ENCODE measurements around the gene CDT1.

The CDT1 gene

GRCh38 chr16:88781140-88782077, 22.2 kb upstream of the CDT1 start:
- Histone ChIP-seq H3K36me3 (ENCODE audit: control insufficient read depth in 4 of 4, insufficient read depth in 4 of 4, low read length in 3 of 4) (peaks cover 0 to 27% (median 5%) of the 10 kb centered on the region in 4 experiments), H3K4me3 (ENCODE audit: control insufficient read depth in 1 of 7, extremely low read depth in 1 of 7, insufficient read depth in 4 of 7, low read depth in 2 of 7, low read length in 6 of 7) (peak overlapping the region in 4 of 7 experiments; percentile 46 to 88 (median 66)), H3K4me1 (ENCODE audit: control extremely low read depth in 1 of 4, control insufficient read depth in 4 of 4, insufficient read depth in 4 of 4, low read length in 3 of 4) (peaks cover 0 to 81% (median 77%) of the 10 kb centered on the region in 4 experiments), H3K9me3 (ENCODE audit: control extremely low read depth in 1 of 5, control insufficient read depth in 4 of 5, insufficient read depth in 2 of 5, low read depth in 1 of 5, low read length in 4 of 5) (no peaks in the 10 kb centered on the region), H3K27me3 (replicated peaks in 2 of 5; ENCODE audit: control insufficient read depth in 4 of 5, insufficient read depth in 5 of 5, low read length in 4 of 5) (no peaks in the 10 kb centered on the region), H3K27ac (ENCODE audit: insufficient read depth in 1 of 2, low read depth in 1 of 2, low read length in 2 of 2, poor library complexity in 1 of 2, severe bottlenecking in 2 of 2) (peak overlapping the region in 1 of 2 experiments; percentile 82)
- POLR2A ChIA-PET, result interaction anchor here (0.7 to 4.2 kb wide), 7 partner anchors 8 to 44 kb away, joined by 3 to 24 read pairs (median 4); no protein-coding TSS in a partner anchor
- CTCF ChIA-PET, result interaction anchor here (1.1 to 10.2 kb wide), 10 partner anchors 8 to 435 kb away, joined by 3 to 81 read pairs (median 11); partner anchors contain the start of genes GALNS and TRAPPC2L
- peak in 2 of 3 donors; percentile 64 to 78 for DNase-seq
- WGBS (ENCODE audit: insufficient coverage), result 18% methylated on average over 24 of the region's 28 CpGs

- Histone ChIP-seq H3K9me3 (ENCODE audit: control extremely low read depth in 1 of 5, control insufficient read depth in 4 of 5, insufficient read depth in 2 of 5, low read depth in 1 of 5, low read length in 4 of 5) (no peaks in the 10 kb centered on the region), H3K4me1 (ENCODE audit: control extremely low read depth in 1 of 4, control insufficient read depth in 4 of 4, insufficient read depth in 4 of 4, low read length in 3 of 4) (peaks cover 0 to 76% (median 72%) of the 10 kb centered on the region in 4 experiments), H3K27ac (ENCODE audit: insufficient read depth in 1 of 2, low read depth in 1 of 2, low read length in 2 of 2, poor library complexity in 1 of 2, severe bottlenecking in 2 of 2) (peak overlapping the region; percentile 54 to 82), H3K36me3 (ENCODE audit: control insufficient read depth in 4 of 4, insufficient read depth in 4 of 4, low read length in 3 of 4) (peaks cover 0 to 15% (median under 1%) of the 10 kb centered on the region in 4 experiments), H3K27me3 (replicated peaks in 2 of 5; ENCODE audit: control insufficient read depth in 4 of 5, insufficient read depth in 5 of 5, low read length in 4 of 5) (no peaks in the 10 kb centered on the region), H3K4me3 (ENCODE audit: control insufficient read depth in 1 of 7, extremely low read depth in 1 of 7, insufficient read depth in 4 of 7, low read depth in 2 of 7, low read length in 6 of 7) (peak overlapping the region in 6 of 7 experiments; percentile 16 to 88 (median 78))
- CTCF ChIA-PET, result interaction anchor here (0.9 to 10.2 kb wide), 12 partner anchors 10 to 75 kb away, joined by 3 to 81 read pairs (median 6); partner anchors contain the start of genes CDT1, GALNS and TRAPPC2L
- POLR2A ChIA-PET, result interaction anchor here (0.6 to 4.2 kb wide), 12 partner anchors 8 to 918 kb away, joined by 3 to 24 read pairs (median 4); no protein-coding TSS in a partner anchor
- DNase-seq, result no peak
- WGBS (ENCODE audit: insufficient coverage), result 45% methylated on average over 13 of the region's 16 CpGs
These were observed 20.9 kb upstream of the CDT1 start for GRCh38 chr16:88782454-88783390.

- Histone ChIP-seq H3K27ac (ENCODE audit: insufficient read depth in 1 of 2, low read depth in 1 of 2, low read length in 2 of 2, poor library complexity in 1 of 2, severe bottlenecking in 2 of 2) (peak overlapping the region; percentile 54 to 82), H3K27me3 (replicated peaks in 2 of 5; ENCODE audit: control insufficient read depth in 4 of 5, insufficient read depth in 5 of 5, low read length in 4 of 5) (no peaks in the 10 kb centered on the region), H3K4me1 (ENCODE audit: control extremely low read depth in 1 of 4, control insufficient read depth in 4 of 4, insufficient read depth in 4 of 4, low read length in 3 of 4) (peaks cover 0 to 68% (median 64%) of the 10 kb centered on the region in 4 experiments), H3K36me3 (ENCODE audit: control insufficient read depth in 4 of 4, insufficient read depth in 4 of 4, low read length in 3 of 4) (peaks cover 0 to 12% (median under 1%) of the 10 kb centered on the region in 4 experiments), H3K4me3 (ENCODE audit: control insufficient read depth in 1 of 7, extremely low read depth in 1 of 7, insufficient read depth in 4 of 7, low read depth in 2 of 7, low read length in 6 of 7) (peak overlapping the region; percentile 65 to 88 (median 77)), H3K9me3 (ENCODE audit: control extremely low read depth in 1 of 5, control insufficient read depth in 4 of 5, insufficient read depth in 2 of 5, low read depth in 1 of 5, low read length in 4 of 5) (no peaks in the 10 kb centered on the region)
- ChIA-PET CTCF (interaction anchor here (0.6 to 10.2 kb wide), 13 partner anchors 10 to 427 kb away, joined by 3 to 81 read pairs (median 5); partner anchors contain the start of genes APRT, CDT1, GALNS and TRAPPC2L), POLR2A (interaction anchor here (0.6 to 1.9 kb wide), 7 partner anchors 9 to 121 kb away, joined by 3 to 10 read pairs (median 4); partner anchors contain the start of gene MVD)
- WGBS (ENCODE audit: insufficient coverage), result 3% methylated on average over 27 of the region's 27 CpGs
- DNase-seq, result no peak
These were observed 20.1 kb upstream of the CDT1 start for GRCh38 chr16:88783391-88784073.

- WGBS (ENCODE audit: insufficient coverage), result under 1% methylated on average over 66 of the region's 74 CpGs
- Histone ChIP-seq H3K27ac (ENCODE audit: insufficient read depth in 1 of 2, low read depth in 1 of 2, low read length in 2 of 2, poor library complexity in 1 of 2, severe bottlenecking in 2 of 2) (peak overlapping the region; percentile 54 to 82), H3K4me3 (ENCODE audit: control insufficient read depth in 1 of 7, extremely low read depth in 1 of 7, insufficient read depth in 4 of 7, low read depth in 2 of 7, low read length in 6 of 7) (peak overlapping the region; percentile 65 to 88 (median 77)), H3K4me1 (ENCODE audit: control extremely low read depth in 1 of 4, control insufficient read depth in 4 of 4, insufficient read depth in 4 of 4, low read length in 3 of 4) (peaks cover 0 to 67% (median 58%) of the 10 kb centered on the region in 4 experiments), H3K9me3 (ENCODE audit: control extremely low read depth in 1 of 5, control insufficient read depth in 4 of 5, insufficient read depth in 2 of 5, low read depth in 1 of 5, low read length in 4 of 5) (no peaks in the 10 kb centered on the region), H3K27me3 (replicated peaks in 2 of 5; ENCODE audit: control insufficient read depth in 4 of 5, insufficient read depth in 5 of 5, low read length in 4 of 5) (no peaks in the 10 kb centered on the region), H3K36me3 (ENCODE audit: control insufficient read depth in 4 of 4, insufficient read depth in 4 of 4, low read length in 3 of 4) (peaks cover 0 to 12% (median 0%) of the 10 kb centered on the region in 4 experiments)
- CTCF ChIA-PET, result interaction anchor here (0.6 to 10.2 kb wide), 9 partner anchors 14 to 426 kb away, joined by 3 to 81 read pairs (median 5); partner anchors contain the start of genes APRT and CDT1
- peak in 2 of 3 donors; percentile 55 to 63 for DNase-seq
- POLR2A ChIA-PET, result interaction anchor here (0.6 to 1.9 kb wide), 5 partner anchors 9 to 122 kb away, joined by 3 to 10 read pairs (median 4); partner anchors contain the start of gene MVD
These were observed 19.3 kb upstream of the CDT1 start for GRCh38 chr16:88784074-88784855.

GRCh38 chr16:88784856-88785105, 18.8 kb upstream of the CDT1 start:
- H3K36me3 ChIP-seq (ENCODE audit: control insufficient read depth in 4 of 4, insufficient read depth in 4 of 4, low read length in 3 of 4), result peaks cover 0 to 9% (median 0%) of the 10 kb centered on the region in 4 experiments
- peaks cover 0 to 67% (median 58%) of the 10 kb centered on the region in 4 experiments for H3K4me1 ChIP-seq (ENCODE audit: control extremely low read depth in 1 of 4, control insufficient read depth in 4 of 4, insufficient read depth in 4 of 4, low read length in 3 of 4)
- POLR2A ChIA-PET, result interaction anchor here (1.1 to 1.9 kb wide), 5 partner anchors 14 to 48 kb away, joined by 4 to 10 read pairs (median 6); no protein-coding TSS in a partner anchor
- H3K27me3 ChIP-seq (replicated peaks in 2 of 5; ENCODE audit: control insufficient read depth in 4 of 5, insufficient read depth in 5 of 5, low read length in 4 of 5), result no peaks in the 10 kb centered on the region
- WGBS (ENCODE audit: insufficient coverage), result 0% methylated on average over 23 of the region's 32 CpGs
- CTCF ChIA-PET, result interaction anchor here (1.0 to 10.2 kb wide), 5 partner anchors 19 to 425 kb away, joined by 3 to 81 read pairs (median 5); partner anchors contain the start of genes APRT and CDT1
- no peaks in the 10 kb centered on the region for H3K9me3 ChIP-seq (ENCODE audit: control extremely low read depth in 1 of 5, control insufficient read depth in 4 of 5, insufficient read depth in 2 of 5, low read depth in 1 of 5, low read length in 4 of 5)
- peak overlapping the region; percentile 54 to 82 for H3K27ac ChIP-seq (ENCODE audit: insufficient read depth in 1 of 2, low read depth in 1 of 2, low read length in 2 of 2, poor library complexity in 1 of 2, severe bottlenecking in 2 of 2)
- peak overlapping the region; percentile 65 to 88 (median 77) for H3K4me3 ChIP-seq (ENCODE audit: control insufficient read depth in 1 of 7, extremely low read depth in 1 of 7, insufficient read depth in 4 of 7, low read depth in 2 of 7, low read length in 6 of 7)
- DNase-seq, result no peak

All from common myeloid progenitor, CD34-positive (primary cell).